ENCODE data around the gene IPMK.

IPMK gene

GRCh38 chr10:58217612-58218011 lies 50.1 kb downstream of the IPMK start:
- TF ChIP-seq CTCF (IDR thresholded peaks at IDR 0.05; ENCODE audit: extremely low read depth, missing control alignments) = no peak
- no peak for DNase-seq (ENCODE audit: low spot score)

GRCh38 chr10:58212622-58213021 lies 55.1 kb downstream of the IPMK start:
- no peak for TF ChIP-seq CTCF (IDR thresholded peaks at IDR 0.05; ENCODE audit: extremely low read depth, missing control alignments)
- no peak for DNase-seq (ENCODE audit: low spot score)

- DNase-seq (ENCODE audit: low spot score) = no peak
- TF ChIP-seq CTCF (IDR thresholded peaks at IDR 0.05; ENCODE audit: extremely low read depth, missing control alignments) = no peak
Measured at GRCh38 chr10:58210160-58210559, 57.5 kb downstream of the IPMK start.

- DNase-seq (ENCODE audit: low spot score) = no peak
- no peak for TF ChIP-seq CTCF (IDR thresholded peaks at IDR 0.05; ENCODE audit: extremely low read depth, missing control alignments)
Measured at GRCh38 chr10:58209669-58210068, 58.0 kb downstream of the IPMK start.

GRCh38 chr10:58206251-58206650 lies 61.4 kb downstream of the IPMK start:
- no peak for TF ChIP-seq CTCF (IDR thresholded peaks at IDR 0.05; ENCODE audit: extremely low read depth, missing control alignments)
- no peak for DNase-seq (ENCODE audit: low spot score)

- no peak for TF ChIP-seq CTCF (IDR thresholded peaks at IDR 0.05; ENCODE audit: extremely low read depth, missing control alignments)
- no peak for DNase-seq (ENCODE audit: low spot score)
Measured at GRCh38 chr10:58201704-58202103, 66.0 kb downstream of the IPMK start.

GRCh38 chr10:58189269-58189668 lies 78.4 kb downstream of the IPMK start:
- TF ChIP-seq CTCF (IDR thresholded peaks at IDR 0.05; ENCODE audit: extremely low read depth, missing control alignments) = no peak
- no peak for DNase-seq (ENCODE audit: low spot score)
